Raji (cell line): ENCODE results near the gene PPP1R8.
A peak's percentile ranks its signal among the peaks of the same experiment; 100 is the strongest.

ENCODE experiments used
- POLR2A ChIP-seq: IDR thresholded peaks from 2 replicates; pipeline ENCODE4 v1.6.1; 2011; ENCODE audit warnings: low read depth, low read length, control low read depth; ENCODE audit not compliant: insufficient read depth

Gene PPP1R8

GRCh38 chr1:27824411-27824810 lies 6.2 kb upstream of the PPP1R8 start:
- no peak for TF ChIP-seq POLR2A

DNA sequence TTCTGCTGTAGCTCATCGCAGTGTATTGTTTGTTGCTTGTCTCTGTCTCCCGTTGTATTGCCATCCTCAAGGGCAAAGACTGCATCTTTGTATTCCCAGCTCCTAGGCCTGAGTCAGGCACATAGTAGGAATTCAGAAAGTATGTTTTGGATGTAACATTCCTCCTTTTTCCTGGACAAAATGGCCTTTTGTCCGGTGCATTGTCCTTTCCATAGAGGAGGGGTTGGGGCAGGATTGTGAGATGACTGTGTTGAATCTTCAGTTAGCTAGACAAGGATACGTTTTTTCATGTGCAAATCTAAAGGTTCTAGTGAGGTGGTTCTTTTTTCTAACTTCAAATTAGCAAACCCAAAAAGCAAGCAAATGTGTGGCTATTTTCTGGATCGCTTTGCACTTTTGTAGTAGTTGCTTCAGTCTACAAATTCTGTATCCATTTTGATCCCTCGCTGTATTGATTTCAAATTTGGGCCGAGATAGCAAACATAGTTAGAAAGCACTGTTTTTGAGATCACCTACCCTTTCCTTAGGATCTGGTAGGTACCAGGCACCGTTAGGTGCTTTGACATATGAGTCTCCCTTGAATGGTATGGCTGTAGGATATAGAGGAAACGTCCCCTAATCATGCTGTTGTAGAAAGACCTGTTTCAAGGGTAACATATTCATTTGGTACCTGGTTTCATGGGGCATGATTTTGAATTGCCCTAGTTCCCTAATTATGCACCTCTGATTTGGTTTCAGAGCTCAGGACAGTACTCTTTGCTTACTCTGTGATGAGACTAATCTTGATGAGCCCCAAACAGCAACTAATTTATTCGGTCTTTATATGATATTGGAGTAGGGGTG lies 1.2 kb downstream of the PPP1R8 start:
- TF ChIP-seq POLR2A = 0 out of 2 replicates have a peak, but pooled peaks have one; percentile 7

DNA sequence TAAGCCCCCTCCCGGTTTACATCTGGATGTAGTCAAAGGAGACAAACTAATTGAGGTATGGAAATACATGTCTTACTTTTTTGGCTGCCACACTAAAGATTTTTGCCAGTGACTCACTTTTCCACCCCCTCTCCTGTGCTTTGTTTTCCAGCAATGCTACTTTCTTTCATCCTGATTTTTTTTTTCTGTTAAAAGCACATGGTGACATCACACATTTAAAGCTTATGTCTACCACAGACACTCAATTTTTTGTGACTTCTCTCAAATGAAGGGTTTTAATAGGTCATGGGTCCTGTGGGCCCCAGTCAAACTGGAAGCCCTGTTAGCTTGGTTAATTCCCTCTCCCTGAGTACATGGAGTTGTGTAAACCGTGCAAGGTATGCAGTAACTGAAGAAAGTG lies 2.2 kb downstream of the PPP1R8 start:
- no peak for TF ChIP-seq POLR2A

DNA sequence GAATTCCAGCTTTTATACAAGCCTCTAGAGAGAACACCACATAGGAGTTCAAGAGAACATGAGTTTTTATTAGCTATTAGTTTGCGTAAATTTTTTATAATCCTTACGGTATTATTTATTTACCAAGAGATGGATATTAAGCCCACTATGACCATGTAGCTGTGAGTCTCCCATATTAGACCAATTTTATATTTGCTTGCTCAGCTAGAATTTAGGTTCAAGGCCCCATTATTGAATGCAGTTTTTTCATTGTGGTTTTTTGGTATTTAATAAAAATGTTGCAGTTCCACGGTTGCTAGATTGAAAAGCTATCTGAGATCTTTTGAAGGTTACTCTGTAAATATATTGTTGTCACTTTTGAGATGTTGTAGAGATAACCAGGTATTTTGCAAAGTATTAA lies 2.9 kb downstream of the PPP1R8 start:
- TF ChIP-seq POLR2A = no peak

- TF ChIP-seq POLR2A = no peak
These were observed 4.5 kb downstream of the PPP1R8 start for GRCh38 chr1:27835046-27835445.

DNA sequence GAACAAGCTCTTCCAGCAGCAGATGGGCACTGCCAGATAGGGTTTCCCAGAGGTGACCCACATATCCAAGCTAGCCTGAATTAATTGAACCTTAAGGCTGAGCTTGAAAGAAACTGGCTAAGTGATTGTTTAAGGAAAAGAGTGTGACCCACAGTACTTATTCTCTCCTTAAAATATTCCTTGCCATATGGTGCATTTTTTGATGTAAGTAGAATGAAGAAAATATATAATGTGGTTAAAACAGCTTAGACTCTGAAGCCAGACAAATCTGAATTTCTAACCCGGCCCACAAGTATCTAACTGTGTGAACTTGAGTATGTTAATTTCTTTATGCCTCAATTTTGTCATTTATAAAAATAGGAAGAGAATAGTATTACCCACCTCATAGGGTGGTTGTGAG lies 4.9 kb downstream of the PPP1R8 start:
- no peak for TF ChIP-seq POLR2A

GRCh38 chr1:27849951-27850350 lies 19.4 kb downstream of the PPP1R8 start:
- TF ChIP-seq POLR2A = no peak

- TF ChIP-seq POLR2A = no peak
These were observed 24.5 kb downstream of the PPP1R8 start for GRCh38 chr1:27855085-27855484.

- no peak for TF ChIP-seq POLR2A
These were observed 26.2 kb downstream of the PPP1R8 start for GRCh38 chr1:27856561-27857343.

DNA sequence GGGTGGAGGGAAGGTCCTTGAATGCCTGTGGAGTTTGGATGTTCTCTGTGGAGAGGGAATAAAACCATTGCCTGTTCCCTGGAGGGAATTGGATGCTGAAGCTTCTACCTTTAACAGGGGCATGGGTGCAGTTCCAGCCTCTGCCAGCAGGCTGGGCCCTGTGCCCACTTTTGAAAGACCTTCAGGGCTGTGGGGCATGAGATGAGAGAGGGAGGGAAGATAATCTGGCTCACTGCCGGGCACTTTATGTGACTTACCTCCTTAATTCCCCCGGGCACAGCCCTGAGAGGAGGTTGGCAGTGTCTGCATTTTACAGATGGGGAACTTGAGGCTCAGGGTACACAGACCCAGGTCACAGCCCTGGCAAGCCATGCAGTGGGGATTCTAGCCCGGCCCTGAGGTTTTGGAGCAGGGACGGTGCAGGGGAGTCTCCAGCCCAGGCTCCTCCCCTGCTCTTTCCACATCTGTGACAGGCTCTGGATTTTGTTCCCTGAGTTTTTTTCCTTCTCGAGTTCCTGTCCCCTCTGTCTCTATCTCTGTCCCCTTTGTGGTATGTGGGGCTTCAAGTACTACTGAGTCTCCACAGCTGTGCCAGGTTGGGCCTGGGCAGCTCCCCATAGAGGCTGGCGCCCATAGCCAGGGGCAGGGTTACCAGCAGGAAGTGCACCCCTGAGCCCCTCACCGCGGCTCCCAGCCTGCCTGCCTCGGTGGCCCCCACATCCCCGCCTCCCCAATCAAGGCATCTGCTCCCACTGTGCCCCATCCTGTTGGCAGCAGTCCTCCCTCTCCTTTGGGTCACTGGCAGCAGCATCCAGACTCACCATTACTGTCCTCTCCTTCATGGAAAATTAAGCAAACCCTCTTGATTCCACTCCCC lies 27.7 kb downstream of the PPP1R8 start:
- TF ChIP-seq POLR2A = no peak

GRCh38 chr1:27858949-27859576 lies 28.5 kb downstream of the PPP1R8 start:
- TF ChIP-seq POLR2A = no peak

DNA sequence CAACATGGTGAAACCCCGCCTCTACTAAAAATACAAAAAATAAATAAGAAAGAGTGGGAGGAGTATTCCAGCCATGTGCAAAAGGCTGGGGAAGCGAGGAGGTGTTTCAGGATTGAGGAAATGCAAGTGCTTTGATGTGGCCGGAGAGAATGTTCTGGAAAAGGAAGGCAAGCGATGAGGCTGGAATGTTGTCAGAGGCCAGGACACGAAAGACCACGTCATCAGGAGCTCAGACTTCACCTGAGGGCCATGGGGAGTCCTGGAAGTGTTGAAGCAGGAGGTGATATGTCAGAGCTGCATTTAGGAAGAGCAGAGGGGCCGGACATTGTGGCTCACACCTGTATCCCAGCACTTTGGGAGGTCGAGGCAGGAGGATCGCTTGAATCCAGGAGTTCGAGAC lies 30.9 kb downstream of the PPP1R8 start:
- no peak for TF ChIP-seq POLR2A

DNA sequence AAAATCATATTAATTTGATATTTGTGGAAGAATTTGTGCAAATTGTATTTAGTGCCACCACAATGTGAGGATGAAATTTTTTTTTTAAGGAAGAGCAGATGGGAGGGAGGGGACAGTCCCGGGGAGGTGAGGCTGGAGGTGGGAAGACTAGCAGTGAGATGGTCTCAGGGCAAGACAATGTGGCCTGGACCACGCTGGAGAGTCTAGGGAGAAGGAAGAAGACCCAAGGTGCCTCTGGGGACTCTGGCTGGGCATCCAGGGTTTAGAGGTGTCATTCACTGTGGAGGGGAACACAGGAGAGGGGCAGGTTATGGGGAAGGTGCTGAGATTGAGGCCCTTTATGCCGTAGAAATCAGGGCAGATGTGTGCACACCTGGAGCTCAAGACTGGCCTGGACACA lies 31.4 kb downstream of the PPP1R8 start:
- no peak for TF ChIP-seq POLR2A

GRCh38 chr1:27862671-27863537 lies 32.3 kb downstream of the PPP1R8 start:
- no peak for TF ChIP-seq POLR2A
